NCI-H128 (cell line): ENCODE results near the gene TECTA.

Experiments
- DNase-seq: peaks from one replicate; lab custom pipeline; 2025; ENCODE audit not compliant: unreplicated experiment; lab: John Stamatoyannopoulos, UW

Gene TECTA

DNA sequence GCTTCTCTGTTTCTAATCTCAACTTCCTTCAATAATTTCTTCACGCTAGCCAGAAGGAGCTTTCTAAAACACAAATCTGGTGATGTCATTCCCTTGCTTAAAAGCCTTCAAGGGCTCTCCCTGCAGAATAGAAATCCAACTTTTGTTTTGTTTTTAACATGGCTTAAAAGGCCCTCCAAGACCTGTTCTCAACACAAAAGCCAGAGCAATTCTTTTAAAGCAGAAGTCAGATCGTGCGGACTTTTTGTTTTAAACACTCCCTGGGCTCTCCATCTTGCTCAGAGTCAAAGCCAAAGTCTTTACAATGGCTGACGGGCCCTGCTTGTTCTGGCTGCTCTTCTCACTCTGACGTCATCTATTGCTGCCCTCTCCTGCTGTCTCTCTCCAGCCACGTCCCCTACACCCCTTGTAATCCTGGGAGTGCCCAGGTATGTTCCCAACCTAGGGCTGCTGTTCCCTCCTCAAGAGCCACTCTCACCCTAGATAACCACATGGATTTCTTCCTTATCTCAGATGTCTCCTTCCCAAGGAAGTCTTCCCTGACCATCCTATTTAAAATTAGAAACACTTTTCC lies 22.5 kb downstream of the TECTA start:
- DNase-seq, result no peak

DNA sequence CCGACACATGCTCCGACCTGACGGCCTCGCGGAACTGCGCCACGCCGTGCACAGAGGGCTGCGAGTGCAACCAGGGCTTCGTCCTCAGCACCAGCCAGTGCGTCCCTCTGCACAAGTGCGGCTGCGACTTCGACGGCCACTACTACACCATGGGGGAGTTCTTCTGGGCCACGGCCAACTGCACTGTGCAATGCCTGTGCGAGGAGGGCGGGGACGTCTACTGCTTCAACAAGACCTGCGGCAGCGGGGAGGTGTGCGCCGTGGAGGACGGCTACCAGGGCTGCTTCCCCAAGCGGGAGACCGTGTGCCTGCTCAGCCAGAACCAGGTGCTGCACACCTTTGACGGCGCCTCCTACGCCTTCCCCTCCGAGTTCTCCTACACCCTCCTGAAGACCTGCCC lies 26.8 kb downstream of the TECTA start:
- DNase-seq, result no peak

DNA sequence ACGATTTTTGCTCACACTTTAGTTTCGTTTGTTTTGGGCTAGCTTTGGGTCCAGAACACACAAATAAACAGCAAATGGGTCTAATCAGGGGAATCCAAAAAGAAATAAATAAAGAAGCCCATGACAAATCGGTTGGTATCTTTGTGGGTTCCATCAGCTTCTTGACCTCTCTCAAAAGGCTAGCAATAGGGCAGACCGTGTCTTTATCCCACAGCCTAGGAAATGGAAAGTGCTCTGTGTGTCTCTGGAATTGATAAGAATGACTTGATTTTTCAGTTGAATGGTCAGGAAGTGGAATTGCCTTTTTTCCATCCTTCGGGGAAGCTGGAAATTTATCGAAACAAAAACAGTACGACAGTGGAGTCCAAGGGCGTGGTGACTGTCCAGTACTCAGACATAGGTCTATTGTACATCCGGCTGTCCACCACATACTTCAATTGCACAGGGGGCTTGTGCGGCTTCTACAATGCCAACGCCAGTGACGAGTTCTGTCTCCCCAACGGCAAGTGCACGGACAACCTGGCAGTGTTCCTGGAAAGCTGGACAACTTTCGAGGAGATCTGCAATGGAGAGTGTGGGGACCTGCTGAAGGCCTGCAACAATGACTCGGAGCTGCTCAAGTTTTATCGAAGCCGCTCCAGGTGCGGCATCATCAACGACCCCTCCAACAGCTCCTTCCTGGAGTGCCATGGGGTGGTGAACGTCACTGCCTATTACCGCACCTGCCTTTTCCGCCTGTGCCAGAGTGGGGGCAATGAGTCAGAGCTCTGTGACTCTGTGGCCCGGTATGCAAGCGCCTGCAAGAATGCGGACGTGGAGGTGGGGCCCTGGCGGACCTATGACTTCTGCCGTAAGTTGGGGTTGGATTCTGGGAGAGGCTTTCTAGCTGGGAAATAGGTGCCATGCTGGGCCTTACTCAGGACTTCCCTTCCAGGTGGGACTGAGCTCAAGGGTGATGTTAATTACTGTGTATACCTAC lies 28.6 kb downstream of the TECTA start:
- no peak for DNase-seq

DNA sequence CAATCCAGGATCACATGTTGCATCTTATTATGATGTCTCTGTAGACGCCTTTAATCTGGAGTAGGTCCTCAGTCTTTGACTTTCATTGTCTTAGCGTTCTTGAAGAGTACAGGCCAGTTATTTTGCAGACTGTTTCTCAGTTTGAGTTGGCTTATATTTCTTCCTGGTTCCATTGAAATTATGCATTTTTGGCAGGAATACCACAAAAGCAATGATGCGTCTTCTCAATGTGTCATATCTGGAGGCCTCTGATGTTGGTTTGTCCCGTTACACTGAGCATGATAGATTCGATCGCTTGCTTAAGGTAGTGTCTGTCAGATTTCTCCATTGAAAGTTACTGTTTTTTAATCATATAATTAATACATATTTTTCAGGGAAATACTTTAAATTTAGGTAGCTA lies 30.6 kb downstream of the TECTA start:
- no peak for DNase-seq

DNA sequence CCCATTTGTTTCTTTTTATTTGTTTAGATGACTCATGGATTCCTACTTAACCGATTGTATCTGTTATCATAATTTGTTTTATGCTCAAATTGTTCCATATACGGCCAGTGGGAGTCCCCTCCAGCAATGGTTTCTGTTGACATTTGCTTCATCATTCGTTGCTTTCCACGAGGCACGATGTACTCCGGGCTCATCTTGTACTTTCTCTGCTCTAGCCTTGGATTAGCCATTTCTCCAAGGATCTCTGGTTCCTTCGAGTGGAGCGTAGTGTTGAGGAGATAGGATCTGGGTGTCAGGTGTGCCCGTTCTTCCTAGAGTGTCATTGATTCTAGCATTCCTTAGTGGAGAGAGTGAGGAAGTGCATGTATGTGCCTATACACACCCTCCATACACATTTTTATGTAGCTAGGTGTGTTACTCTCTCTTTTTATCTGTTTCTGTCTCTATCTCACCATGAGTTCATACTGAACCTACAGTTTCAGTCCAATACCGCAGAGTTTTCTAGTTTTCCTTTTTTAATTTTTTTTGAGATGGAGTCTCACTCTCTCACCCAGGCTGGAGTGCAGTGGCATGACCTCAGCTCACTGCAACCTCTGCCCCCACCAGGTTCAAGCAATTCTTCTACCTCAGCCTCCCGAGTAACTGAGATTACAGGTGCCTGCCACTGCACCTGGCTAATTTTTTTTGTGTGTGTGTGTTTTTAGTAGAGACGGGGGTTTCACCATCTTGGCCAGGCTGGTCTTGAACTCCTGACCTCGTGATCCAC lies 31.4 kb downstream of the TECTA start:
- DNase-seq, result no peak

DNA sequence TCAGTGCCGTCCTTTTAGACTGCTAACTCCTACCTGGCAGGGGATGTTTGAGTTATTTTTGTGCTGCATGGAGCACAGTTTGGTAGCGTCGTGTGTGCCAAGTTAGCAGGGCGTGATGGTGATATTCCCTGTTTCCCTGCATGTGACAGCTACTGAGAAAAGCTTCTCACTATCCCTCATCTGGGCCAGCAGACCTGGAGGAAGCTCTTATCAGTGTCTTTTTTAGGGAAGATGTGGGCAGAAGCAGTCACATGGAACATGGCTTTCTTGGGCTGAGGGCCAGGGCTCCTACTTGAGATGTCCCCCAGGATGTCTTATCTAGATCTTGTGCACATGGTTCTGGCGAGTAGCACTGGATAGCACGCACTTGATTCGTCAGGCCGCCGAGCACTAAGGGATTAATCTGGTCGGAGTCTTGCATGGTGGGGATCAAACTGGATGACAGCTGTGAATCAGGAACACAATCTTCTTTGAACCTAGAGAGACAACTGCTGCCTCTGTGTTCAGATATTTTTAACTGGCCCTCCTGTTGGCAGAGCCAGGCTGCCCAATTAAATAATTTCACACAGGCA lies 33.8 kb downstream of the TECTA start:
- DNase-seq, result no peak

DNA sequence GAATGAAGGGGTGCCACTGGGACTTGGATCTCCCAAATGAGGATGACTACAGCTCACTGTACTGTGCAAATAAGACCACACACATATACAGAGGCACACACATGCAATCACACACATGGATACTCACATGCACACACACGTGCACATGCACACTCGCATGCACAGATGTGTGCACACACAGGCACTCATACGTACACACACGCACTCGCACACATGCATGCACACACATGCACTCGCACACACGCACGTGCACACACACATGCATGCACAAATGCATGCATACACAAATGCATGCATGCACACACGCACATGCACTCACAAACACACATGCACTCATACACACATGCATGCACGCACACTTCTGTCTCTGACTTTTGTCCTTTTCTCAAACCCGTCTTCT lies 36.0 kb downstream of the TECTA start:
- no peak for DNase-seq

DNA sequence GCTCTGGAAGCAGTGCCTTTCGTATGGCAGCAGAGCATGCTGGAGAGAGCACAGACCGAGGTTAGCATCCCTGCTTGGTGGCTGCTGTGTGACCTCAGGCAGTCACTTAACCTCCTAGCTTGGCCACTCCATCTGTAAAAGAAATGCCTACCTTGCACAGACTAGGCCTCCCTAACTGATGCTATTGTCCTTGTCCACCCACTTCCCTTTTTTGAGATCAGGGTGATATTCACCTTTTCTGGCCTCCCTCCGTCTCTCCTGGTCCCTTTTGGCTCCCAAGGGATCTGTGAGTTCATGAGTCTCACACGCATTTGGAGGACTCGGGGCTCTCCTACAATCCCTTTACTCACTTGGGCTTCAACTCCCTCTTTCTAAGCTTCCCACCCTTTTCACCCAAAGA lies 37.2 kb downstream of the TECTA start:
- DNase-seq, result no peak

DNA sequence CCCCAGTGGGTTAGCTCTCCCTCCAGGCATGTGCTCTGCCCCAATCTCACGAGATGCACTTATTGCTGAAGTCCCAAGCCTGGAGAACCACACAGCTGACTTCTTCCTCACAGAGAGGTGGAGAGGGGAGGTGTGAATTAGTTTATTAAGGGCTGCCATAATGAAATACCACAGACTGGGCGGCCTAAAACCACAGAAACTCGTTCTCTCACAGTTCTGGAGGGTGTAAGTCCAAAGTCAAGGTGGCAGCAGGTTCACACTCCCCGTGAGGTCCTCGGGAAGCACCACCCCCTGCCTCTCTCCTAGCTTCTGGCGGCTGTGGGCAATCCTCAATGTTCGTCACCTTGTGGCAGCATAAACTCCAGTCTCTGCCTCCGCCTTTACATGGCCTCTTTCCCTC lies 39.3 kb downstream of the TECTA start:
- no peak for DNase-seq

DNA sequence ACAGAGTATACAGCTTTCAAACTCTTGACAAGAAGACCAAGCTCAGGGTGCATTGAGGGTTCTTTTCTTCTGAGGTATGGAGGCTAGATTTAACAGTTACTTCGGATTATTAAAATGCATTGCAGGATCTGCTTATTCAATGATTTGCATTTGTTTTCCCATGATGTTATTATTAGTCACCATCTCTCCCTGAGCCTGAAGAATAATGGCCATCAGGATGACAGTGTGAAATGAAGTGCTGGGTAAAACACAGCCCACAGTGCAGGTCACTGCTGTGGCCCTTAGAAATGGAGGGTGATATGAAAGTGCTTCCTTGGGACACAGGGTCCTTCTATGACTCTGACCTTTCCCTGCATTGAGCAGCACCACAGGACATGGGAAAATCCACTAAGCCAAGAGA lies 40.0 kb downstream of the TECTA start:
- DNase-seq, result no peak

DNA sequence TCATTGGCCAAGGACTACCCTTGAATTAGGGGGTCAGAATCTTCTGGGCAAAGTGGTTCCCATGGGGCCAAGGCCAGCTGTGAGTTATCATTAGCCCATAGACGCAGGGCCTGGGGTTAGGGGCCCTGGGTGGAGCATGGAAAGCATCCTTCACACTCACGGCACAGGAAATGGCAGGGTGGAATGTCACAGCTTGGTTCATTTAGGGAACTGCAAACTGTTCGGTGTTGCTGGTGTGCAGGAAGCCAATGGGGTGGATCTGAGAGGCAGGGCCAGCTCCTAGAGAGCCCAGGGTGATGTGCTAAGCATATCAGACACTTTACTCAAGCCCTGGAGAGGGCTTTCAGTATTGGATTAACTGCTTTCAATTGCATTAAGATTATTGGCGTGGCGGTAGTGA lies 42.9 kb downstream of the TECTA start:
- no peak for DNase-seq

DNA sequence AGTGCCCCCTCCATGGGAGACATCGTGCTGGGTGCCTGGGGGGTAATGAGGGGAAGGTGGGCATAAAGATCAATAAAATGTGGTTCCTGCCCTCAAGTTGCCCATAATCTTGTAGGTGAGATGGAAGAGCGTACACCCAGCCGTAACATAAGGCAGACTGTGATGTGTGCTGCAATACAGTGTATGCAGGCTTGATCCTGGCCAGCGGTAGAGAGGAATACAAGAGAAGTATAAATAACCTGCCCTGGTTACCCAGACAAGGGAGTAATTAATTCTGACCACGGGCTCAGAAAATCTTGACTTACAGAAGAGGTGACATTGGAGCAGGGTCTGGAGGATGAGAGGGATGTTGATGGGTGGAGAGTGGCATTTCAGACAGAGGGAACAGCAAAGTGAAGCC lies 43.7 kb downstream of the TECTA start:
- no peak for DNase-seq

DNA sequence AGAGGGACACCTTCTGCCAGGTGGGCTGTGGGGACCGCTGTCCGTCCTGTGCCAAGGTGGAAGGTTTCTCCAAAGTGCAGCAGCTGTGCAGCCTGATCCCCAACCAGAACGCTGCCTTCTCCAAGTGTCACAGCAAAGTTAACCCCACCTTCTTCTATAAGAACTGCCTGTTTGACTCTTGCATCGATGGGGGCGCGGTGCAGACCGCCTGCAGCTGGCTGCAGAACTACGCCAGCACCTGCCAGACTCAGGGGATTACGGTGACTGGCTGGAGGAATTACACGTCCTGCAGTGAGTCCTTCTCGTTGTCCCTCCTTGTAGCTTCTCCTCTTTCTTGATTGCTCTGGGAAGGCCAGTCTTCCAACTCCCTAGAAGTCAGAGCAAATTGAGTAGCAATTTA lies 44.8 kb downstream of the TECTA start:
- DNase-seq, result no peak

DNA sequence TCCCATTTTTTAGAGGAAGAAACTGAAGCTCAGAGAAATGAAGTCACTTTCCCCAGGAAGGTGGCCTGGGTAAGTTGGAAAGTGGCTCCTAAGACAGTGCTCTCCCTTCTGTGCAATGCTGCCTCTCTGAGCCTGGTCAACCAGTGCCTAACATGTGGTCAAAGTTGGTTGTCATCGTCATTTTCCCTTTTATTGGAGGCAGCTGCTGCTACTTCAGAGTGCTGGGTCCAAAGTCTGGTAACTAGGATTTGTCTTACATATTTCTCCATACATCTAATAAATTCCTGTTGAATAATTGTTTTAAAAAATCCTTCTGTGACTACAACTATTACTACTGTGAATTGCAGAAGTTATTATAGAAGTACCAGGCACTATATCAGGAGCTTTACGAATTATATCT lies 48.1 kb downstream of the TECTA start:
- no peak for DNase-seq

DNA sequence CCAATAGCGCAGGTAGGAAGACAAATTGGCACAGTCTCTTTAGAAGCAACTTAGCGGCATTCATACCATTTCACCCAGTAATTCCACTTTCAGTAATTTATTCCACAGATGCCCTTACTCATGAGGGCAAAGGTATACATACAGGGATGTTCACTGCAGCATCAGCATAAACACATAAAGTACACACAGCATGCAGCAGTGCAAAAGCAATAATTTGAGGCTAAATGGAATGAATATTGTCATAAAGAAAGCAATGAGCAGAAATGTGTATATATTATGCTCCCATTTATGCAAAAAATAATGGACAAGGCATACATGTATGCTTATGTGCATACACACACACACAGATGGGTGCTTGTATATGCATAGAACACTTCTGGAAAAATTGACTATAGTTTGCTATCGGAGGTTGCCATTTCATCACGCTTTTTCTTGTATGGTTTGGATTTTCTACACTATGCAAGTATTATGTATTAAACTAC lies 50.2 kb downstream of the TECTA start:
- DNase-seq, result no peak

DNA sequence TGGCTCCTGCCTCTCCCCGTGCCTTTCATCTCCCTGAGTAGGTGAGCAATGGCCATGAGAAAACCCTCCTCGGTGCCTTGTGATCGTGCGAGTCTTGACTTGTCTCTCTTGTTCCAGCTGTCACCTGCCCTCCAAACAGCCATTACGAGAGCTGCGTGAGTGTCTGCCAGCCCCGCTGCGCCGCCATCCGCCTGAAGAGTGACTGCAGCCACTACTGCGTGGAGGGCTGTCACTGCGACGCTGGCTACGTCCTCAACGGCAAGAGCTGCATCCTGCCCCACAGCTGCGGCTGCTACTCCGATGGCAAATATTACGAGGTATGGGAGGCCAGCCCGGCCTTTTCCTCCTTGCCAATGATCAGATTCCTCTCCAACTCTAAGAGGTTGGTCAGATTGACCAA lies 51.7 kb downstream of the TECTA start:
- no peak for DNase-seq

DNA sequence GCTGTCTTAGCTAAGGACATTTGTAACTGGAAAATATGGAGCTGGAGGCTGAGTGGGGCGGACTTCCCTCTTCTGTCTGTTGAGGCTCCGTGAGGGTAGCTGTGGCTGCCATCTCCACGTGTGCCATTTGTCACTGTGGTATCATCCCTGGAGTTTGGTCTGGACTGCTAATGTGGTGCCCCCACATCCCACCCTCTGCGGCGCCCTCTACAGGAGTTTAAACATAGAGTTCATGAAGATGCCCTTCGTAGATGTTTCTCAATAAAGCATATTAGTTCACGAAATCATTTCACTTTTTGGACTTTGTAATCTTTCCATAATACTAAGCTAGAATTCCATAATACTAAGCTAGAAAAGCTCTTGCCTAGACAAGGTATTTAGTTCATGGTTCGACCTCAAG lies 52.4 kb downstream of the TECTA start:
- DNase-seq, result no peak

DNA sequence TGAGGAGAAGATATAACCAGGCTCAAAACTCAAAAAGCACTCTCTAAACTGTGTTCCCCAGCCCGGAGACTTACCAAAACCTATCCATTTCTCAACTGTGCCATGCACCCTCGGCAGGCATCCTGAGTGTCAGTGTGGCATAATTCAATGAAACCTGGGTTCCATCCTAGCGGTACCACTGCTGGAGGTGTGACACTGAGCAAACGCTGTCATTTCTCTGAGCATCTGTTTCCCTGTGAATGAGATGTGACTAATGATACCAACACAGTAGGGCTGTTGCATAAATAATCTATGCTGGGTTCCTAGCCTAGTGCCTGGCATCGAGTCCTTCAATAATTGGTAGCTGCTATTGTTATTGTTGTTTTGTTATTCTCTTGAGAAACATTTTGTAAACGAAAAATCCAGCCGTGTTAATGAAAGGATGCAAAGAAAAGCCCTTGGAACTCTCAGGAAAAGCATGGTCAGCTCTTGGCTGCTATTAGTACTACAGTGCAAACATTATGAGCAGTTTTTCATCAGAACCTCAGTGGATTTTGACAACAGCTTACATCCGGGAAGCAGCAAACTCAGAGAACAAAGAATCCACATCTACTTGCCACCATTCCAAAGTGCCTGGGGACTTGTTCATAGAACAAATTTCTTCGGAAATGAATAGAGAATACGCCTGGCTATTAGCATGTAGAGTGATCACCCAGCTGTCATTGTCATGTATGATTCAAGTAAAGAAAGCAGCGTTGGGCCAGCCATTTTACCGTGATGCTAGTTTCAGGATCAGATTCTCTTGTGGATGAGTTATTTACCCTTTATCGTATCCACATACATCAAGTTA lies 53.7 kb downstream of the TECTA start:
- no peak for DNase-seq

DNA sequence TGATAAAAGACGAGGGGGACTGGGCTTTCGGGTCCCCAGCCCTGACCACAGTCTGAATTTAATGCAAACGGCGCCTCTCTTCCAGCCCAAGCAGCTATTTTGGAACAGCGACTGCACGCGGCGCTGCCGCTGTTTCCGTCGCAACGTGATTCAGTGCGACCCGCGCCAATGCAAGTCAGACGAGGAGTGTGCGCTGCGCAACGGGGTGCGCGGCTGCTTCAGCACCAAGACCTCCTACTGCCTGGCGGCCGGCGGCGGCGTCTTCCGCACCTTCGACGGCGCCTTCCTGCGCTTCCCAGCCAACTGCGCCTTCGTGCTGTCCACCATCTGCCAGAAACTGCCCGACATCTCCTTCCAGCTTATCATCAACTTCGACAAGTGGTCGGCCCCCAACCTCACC lies 56.7 kb downstream of the TECTA start:
- no peak for DNase-seq

DNA sequence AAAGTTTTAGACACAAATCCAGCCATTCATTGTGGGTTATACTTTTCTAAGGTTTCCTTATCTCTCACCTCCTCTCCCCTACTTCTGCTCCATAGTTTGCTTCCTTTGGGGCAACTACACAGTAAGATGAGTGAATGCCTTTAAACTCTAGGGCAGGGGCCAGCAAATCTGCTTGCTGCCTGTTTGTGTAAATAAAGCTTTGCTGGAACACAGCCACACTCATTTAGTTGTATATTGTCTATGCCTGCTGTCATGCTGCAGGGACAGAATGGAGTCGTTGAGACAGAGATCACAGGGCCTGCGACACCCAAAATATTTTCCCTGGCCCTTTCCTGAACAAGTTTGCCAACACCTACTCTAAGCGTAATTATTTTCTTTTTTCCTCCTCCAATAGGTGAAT lies 58.7 kb downstream of the TECTA start:
- no peak for DNase-seq
